Measurements from ENCODE around the gene MAB21L2.
"Not testable (repeated sequence)": the region's sequence is repeated elsewhere in the genome, so short reads cannot be mapped to it uniquely, and the experiment has no call there.

Gene MAB21L2

GRCh38 chr4:150564967-150565366 lies 17.0 kb upstream of the MAB21L2 start:
- H3K4me1 ChIP-seq; H3K27me3 ChIP-seq (ENCODE audit: low read depth); H3K4me3 ChIP-seq; DNase-seq (ENCODE audit: low spot score in 2 of 2); H3K9me3 ChIP-seq; in situ Hi-C loops (cut with MboI; ENCODE audit: low sequenced_read_pairs); H3K36me3 ChIP-seq (replicated peaks): not testable (repeated sequence)

GRCh38 chr4:150567070-150567469 lies 14.9 kb upstream of the MAB21L2 start:
- no peaks in the 10 kb centered on the region for H3K27me3 ChIP-seq (ENCODE audit: low read depth)
- no peaks in the 10 kb centered on the region; the same call in 1 of the 2 replicates for H3K4me1 ChIP-seq
- no peaks in the 10 kb centered on the region for H3K36me3 ChIP-seq (replicated peaks)
- no peak overlapping the region for H3K4me3 ChIP-seq
- DNase-seq (ENCODE audit: low spot score in 2 of 2), result no peak
- H3K9me3 ChIP-seq, result no peaks in the 10 kb centered on the region
- in situ Hi-C loops (cut with MboI; ENCODE audit: low sequenced_read_pairs), result no loop called here

GRCh38 chr4:150569384-150569987 lies 12.5 kb upstream of the MAB21L2 start:
- in situ Hi-C loops (cut with MboI; ENCODE audit: low sequenced_read_pairs), result no loop called here
- no peak for DNase-seq (ENCODE audit: low spot score in 2 of 2)
- Histone ChIP-seq H3K36me3 (replicated peaks) (no peaks in the 10 kb centered on the region), H3K4me3 (no peak overlapping the region), H3K27me3 (ENCODE audit: low read depth) (no peaks in the 10 kb centered on the region), H3K9me3 (no peaks in the 10 kb centered on the region), H3K4me1 (no peaks in the 10 kb centered on the region)

GRCh38 chr4:150569998-150570535 lies 11.9 kb upstream of the MAB21L2 start:
- H3K4me1 ChIP-seq, result no peaks in the 10 kb centered on the region
- H3K27me3 ChIP-seq (ENCODE audit: low read depth), result no peaks in the 10 kb centered on the region
- no peaks in the 10 kb centered on the region for H3K36me3 ChIP-seq (replicated peaks)
- no peak overlapping the region for H3K4me3 ChIP-seq
- no peaks in the 10 kb centered on the region for H3K9me3 ChIP-seq
- no peak for DNase-seq (ENCODE audit: low spot score in 2 of 2)
- in situ Hi-C loops (cut with MboI; ENCODE audit: low sequenced_read_pairs), result no loop called here

- H3K27me3 ChIP-seq (ENCODE audit: low read depth), result no peaks in the 10 kb centered on the region
- no peak overlapping the region for H3K4me3 ChIP-seq
- H3K4me1 ChIP-seq, result no peaks in the 10 kb centered on the region
- no peaks in the 10 kb centered on the region for H3K9me3 ChIP-seq
- no peak for DNase-seq (ENCODE audit: low spot score in 2 of 2)
- H3K36me3 ChIP-seq (replicated peaks), result no peaks in the 10 kb centered on the region
- in situ Hi-C loops (cut with MboI; ENCODE audit: low sequenced_read_pairs), result no loop called here
These were observed 11.1 kb upstream of the MAB21L2 start for GRCh38 chr4:150570862-150571261.

DNA sequence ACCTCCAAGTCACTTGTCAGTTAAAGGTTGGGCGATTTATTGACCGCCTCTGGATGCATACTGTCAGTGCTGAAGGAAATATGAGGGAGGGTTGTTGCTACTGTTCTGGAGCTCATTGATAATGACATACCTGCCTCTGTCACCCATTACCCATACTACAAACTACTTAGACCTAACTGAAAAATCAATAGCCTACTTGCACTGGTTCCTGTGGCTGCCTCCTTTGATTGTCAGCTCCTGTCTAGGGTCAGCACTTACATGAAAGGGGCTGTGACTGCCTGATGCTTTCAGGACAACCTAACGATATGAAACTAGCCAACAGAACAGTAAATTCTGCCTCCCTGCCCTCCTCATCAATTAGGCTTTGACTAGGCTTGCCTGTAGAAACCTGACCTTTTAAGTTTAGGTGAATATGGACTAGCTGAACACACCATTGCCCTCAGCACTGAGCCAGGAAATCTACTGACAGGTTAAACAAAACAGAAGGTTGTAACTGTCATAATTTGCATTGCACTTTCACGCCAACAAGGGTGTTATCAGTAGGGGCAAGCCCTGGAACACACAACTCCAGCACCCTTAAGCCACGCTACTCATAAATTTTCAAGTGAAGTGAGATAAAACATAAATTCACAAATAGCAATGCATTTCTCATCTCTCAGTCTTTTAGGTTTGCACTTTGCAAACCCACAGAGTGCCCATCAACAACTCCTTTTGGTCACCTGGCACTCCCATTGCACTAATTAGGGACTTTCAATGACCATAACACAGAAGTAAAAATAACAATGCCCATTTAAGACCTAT lies 9.0 kb upstream of the MAB21L2 start:
- Histone ChIP-seq H3K36me3 (replicated peaks) (no peaks in the 10 kb centered on the region), H3K4me3 (no peak overlapping the region), H3K9me3 (no peaks in the 10 kb centered on the region), H3K27me3 (ENCODE audit: low read depth) (no peaks in the 10 kb centered on the region), H3K4me1 (peaks cover 3% of the 10 kb centered on the region; the same call in 1 of the 2 replicates)
- in situ Hi-C loops (cut with MboI; ENCODE audit: low sequenced_read_pairs), result no loop called here
- no peak for DNase-seq (ENCODE audit: low spot score in 2 of 2)

DNA sequence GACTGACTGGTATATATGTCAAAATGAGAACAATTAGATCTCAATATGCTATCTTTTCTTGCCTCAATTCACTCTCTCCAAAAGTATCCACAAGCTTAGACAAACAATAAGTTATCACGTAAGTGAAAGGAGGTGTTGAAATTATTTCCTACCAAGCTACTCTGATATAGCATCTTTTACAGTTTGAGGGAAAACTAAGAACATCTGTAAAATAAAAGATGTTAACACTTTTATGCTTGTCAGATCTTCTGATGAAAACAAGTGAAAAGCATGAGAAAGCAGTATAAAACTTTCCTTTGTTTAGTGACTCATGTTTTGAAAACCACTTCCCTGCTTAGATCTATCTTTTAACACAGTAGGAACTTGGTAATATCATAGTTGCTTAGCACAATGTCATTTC lies 8.4 kb upstream of the MAB21L2 start:
- no peak for DNase-seq (ENCODE audit: low spot score in 2 of 2)
- H3K4me3 ChIP-seq, result no peak overlapping the region
- H3K36me3 ChIP-seq (replicated peaks), result no peaks in the 10 kb centered on the region
- no peaks in the 10 kb centered on the region for H3K9me3 ChIP-seq
- in situ Hi-C loops (cut with MboI; ENCODE audit: low sequenced_read_pairs), result no loop called here
- peaks cover 5% of the 10 kb centered on the region; the same call in 1 of the 2 replicates for H3K4me1 ChIP-seq
- H3K27me3 ChIP-seq (ENCODE audit: low read depth), result no peaks in the 10 kb centered on the region

GRCh38 chr4:150574678-150575077 lies 7.3 kb upstream of the MAB21L2 start:
- no peak overlapping the region for H3K4me3 ChIP-seq
- H3K36me3 ChIP-seq (replicated peaks), result no peaks in the 10 kb centered on the region
- DNase-seq (ENCODE audit: low spot score in 2 of 2), result no peak
- in situ Hi-C loops (cut with MboI; ENCODE audit: low sequenced_read_pairs), result no loop called here
- H3K27me3 ChIP-seq (ENCODE audit: low read depth), result no peaks in the 10 kb centered on the region
- no peaks in the 10 kb centered on the region for H3K9me3 ChIP-seq
- H3K4me1 ChIP-seq, result peaks cover 5% of the 10 kb centered on the region; the same call in 1 of the 2 replicates

GRCh38 chr4:150577796-150578195 lies 4.2 kb upstream of the MAB21L2 start:
- H3K9me3 ChIP-seq, result no peaks in the 10 kb centered on the region
- no peaks in the 10 kb centered on the region for H3K27me3 ChIP-seq (ENCODE audit: low read depth)
- no peak overlapping the region for H3K4me3 ChIP-seq
- in situ Hi-C loops (cut with MboI; ENCODE audit: low sequenced_read_pairs), result no loop called here
- H3K4me1 ChIP-seq, result peaks cover 5% of the 10 kb centered on the region; the same call in 1 of the 2 replicates
- no peaks in the 10 kb centered on the region for H3K36me3 ChIP-seq (replicated peaks)
- DNase-seq (ENCODE audit: low spot score in 2 of 2), result peak in 1 of 2 experiments; percentile 24

DNA sequence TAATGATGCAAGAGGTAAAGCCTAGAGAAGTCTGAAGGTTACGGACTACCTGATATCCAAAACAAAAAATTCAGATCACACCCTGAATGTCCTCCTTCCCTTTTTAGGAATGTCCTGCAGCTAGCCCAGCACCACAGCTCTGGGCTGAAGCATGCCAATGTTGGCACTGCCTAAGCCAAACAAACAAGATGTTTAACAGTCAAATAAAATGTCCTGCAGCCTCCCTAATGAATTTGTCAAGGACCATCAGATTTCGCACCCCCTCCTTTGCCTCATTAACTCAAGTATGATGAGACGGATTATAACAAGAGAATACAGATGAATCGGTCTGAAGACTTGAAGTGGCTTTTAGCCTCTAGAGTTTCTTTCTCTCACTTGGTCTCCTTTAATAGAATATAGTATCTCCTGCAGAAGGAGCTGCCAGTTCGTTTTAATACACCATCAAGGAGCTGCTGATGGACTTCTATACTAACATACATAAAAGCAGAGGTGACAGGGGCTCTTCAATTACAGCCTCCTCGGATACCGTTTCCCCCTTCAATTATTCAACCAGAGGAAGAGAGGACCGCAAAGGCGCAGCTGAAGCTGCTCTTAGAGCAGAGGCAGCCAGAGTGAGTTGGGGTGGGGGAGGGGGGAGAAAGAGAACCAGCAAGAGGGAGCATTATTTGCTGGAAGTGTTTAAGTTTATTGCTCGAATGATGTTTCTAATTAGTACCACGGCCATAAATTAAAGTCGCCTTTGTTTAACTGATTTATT lies 3.0 kb upstream of the MAB21L2 start:
- H3K4me3 ChIP-seq, result no peak overlapping the region
- no peaks in the 10 kb centered on the region for H3K27me3 ChIP-seq (ENCODE audit: low read depth)
- DNase-seq (ENCODE audit: low spot score in 2 of 2), result no peak
- H3K36me3 ChIP-seq (replicated peaks), result no peaks in the 10 kb centered on the region
- in situ Hi-C loops (cut with MboI; ENCODE audit: low sequenced_read_pairs), result no loop called here
- peaks cover 5% of the 10 kb centered on the region; the same call in 1 of the 2 replicates for H3K4me1 ChIP-seq
- H3K9me3 ChIP-seq, result no peaks in the 10 kb centered on the region

- Histone ChIP-seq H3K4me3 (no peak overlapping the region), H3K9me3 (no peaks in the 10 kb centered on the region), H3K4me1 (peaks cover 5% of the 10 kb centered on the region; the same call in 1 of the 2 replicates), H3K27me3 (ENCODE audit: low read depth) (no peaks in the 10 kb centered on the region), H3K36me3 (replicated peaks) (no peaks in the 10 kb centered on the region)
- DNase-seq (ENCODE audit: low spot score in 2 of 2), result no peak
- in situ Hi-C loops (cut with MboI; ENCODE audit: low sequenced_read_pairs), result no loop called here
These were observed 2.3 kb upstream of the MAB21L2 start for GRCh38 chr4:150579551-150580234.

DNA sequence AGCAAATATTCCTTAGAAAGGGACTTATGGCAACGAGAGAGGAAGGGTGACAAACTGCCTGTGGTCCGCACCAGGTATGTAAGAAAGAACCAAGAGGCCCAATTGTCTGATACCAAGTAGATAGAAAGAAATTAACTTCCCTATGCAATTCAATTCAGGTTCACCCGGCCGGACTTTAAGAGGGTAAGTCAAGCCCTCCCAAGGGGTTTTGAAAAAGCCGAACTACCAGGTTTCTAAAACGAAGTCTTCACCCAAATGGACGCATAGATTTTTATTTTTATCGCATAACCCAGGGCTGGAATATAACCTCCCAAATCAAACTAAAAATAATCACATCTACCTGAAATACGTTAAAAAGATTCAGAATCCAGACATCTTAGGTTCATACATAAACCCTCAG lies 1.6 kb upstream of the MAB21L2 start:
- H3K36me3 ChIP-seq (replicated peaks), result no peaks in the 10 kb centered on the region
- no peak for DNase-seq (ENCODE audit: low spot score in 2 of 2)
- in situ Hi-C loops (cut with MboI; ENCODE audit: low sequenced_read_pairs), result no loop called here
- peaks cover 5% of the 10 kb centered on the region; the same call in 1 of the 2 replicates for H3K4me1 ChIP-seq
- no peaks in the 10 kb centered on the region for H3K27me3 ChIP-seq (ENCODE audit: low read depth)
- no peak overlapping the region for H3K4me3 ChIP-seq
- no peaks in the 10 kb centered on the region for H3K9me3 ChIP-seq

DNA sequence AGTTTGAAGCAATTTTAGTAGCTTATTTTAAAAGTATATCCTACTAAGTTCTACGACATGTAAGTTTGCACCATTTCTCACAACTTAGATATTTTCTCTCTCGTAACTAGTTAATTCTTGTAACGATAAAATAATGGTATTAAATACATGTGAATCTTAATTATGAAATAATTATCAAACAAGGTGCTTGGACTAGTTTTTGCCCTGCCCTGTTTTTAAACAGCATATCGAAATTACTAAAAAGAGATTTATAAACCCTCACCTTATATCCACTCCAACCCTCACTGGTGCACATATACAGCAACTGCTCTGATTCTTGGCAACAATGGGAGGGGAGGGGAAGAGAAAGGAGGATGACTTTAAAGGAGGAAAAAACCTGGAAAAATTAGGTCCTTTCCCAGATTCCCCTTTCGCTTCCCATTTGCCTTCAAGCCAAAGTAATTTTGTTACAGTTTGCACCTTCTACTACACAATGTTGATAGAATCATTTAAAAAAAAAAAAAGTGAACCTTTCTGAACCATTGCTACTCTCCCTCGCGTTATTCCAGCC lies 820 bp upstream of the MAB21L2 start:
- Histone ChIP-seq H3K4me1 (peaks cover 5% of the 10 kb centered on the region; the same call in 1 of the 2 replicates), H3K27me3 (ENCODE audit: low read depth) (no peaks in the 10 kb centered on the region), H3K9me3 (no peaks in the 10 kb centered on the region), H3K4me3 (no peak overlapping the region), H3K36me3 (replicated peaks) (no peaks in the 10 kb centered on the region)
- DNase-seq (ENCODE audit: low spot score in 2 of 2), result no peak
- in situ Hi-C loops (cut with MboI; ENCODE audit: low sequenced_read_pairs), result no loop called here
